Tibial artery (tissue), 4 donors: ENCODE measurements around the gene DEDD2.
A peak's percentile ranks its signal among the peaks of the same experiment; 100 is the strongest.

Experiments used
- DNase-seq, 2 donors: peaks; one replicate each; pipeline ENCODE4 v3.0.0-alpha.2; 2019
- H3K27ac ChIP-seq, 2 donors: fragments of 200-600 bp; sonication (generic) in 1 of 2; 1 replicate in 1 of 2; 2 replicates in 1 of 2; pipeline ENCODE4 v1.5.1; 2018 to 2019; ENCODE audit warnings: mild to moderate bottlenecking in 1 of 2
- H3K27me3 ChIP-seq, 2 donors: fragments of 200-600 bp; sonication (generic) in 1 of 2; one replicate each; pipeline versions ENCODE4 v1.5.1 to v1.6.0; 2016 to 2019
- H3K36me3 ChIP-seq, 3 donors: fragments of 200-600 bp; sonication (generic) in 2 of 3; one replicate each; pipeline ENCODE4 v1.5.1; 2016 to 2019; ENCODE audit warnings: mild to moderate bottlenecking in 2 of 3
- H3K4me1 ChIP-seq, 4 donors: fragments of 200-600 bp; sonication (generic) in 2 of 4; 1 replicate in 3 of 4; 2 replicates in 1 of 4; pipeline ENCODE4 v1.5.1; 2016 to 2019
- H3K4me3 ChIP-seq, 2 donors: fragments of 200-600 bp; sonication (generic) in 1 of 2; 1 replicate in 1 of 2; 2 replicates in 1 of 2; pipeline ENCODE4 v1.5.1; 2018 to 2019; ENCODE audit warnings: mild to moderate bottlenecking in 2 of 2
- H3K9me3 ChIP-seq, 3 donors: fragments of 200-600 bp; sonication (generic) in 1 of 3; one replicate each; pipeline ENCODE4 v1.5.1; 2016 to 2019
- CTCF ChIP-seq, 2 experiments: fragments of 200-600 bp in 1 of 2; fragments of 450-650 bp in 1 of 2; IDR thresholded peaks; one replicate each; pipeline ENCODE4 v1.5.1; 2017 to 2019; ENCODE audit warnings: antibody characterized with exemption in 2 of 2, mild to moderate bottlenecking in 1 of 2, moderate library complexity in 1 of 2
- intact Hi-C: fragments of 100-400 bp; cut with DNase I; formaldehyde crosslinking; loops from one replicate; pipeline ENCODE4 v1.15.0; 2023; ENCODE audit warnings: low total_unique reads

The DEDD2 gene

GRCh38 chr19:42248270-42249148 lies 31.0 kb upstream of the DEDD2 start:
- no peak overlapping the region for H3K4me3 ChIP-seq
- DNase-seq, result no peak
- peaks cover 3 to 78% (median 60%) of the 10 kb centered on the region in 4 donors for H3K4me1 ChIP-seq
- peak overlapping the region in 1 of 2 donors; percentile 94 for H3K27ac ChIP-seq
- H3K27me3 ChIP-seq, result no peaks in the 10 kb centered on the region
- no peak for TF ChIP-seq CTCF (IDR thresholded peaks at IDR 0.05)
- intact Hi-C loops, result no loop called here
- no peaks in the 10 kb centered on the region for H3K9me3 ChIP-seq
- peaks cover 0 to 23% (median 21%) of the 10 kb centered on the region in 3 donors for H3K36me3 ChIP-seq

- DNase-seq, result no peak
- Histone ChIP-seq H3K4me3 (no peak overlapping the region), H3K27me3 (no peaks in the 10 kb centered on the region), H3K9me3 (no peaks in the 10 kb centered on the region), H3K36me3 (peaks cover 0 to 23% (median 21%) of the 10 kb centered on the region in 3 donors), H3K27ac (peak overlapping the region; percentile 86 to 94), H3K4me1 (peaks cover 3 to 75% (median 60%) of the 10 kb centered on the region in 4 donors)
- TF ChIP-seq CTCF (IDR thresholded peaks at IDR 0.05), result no peak
- intact Hi-C loops, result loop anchor here (2.0 kb wide), 2 partner anchors 31 to 47 kb away; no protein-coding TSS in a partner anchor
Observed at GRCh38 chr19:42247640-42248199, 30.2 kb upstream of the DEDD2 start.

- DNase-seq, result no peak
- no peak for TF ChIP-seq CTCF (IDR thresholded peaks at IDR 0.05)
- Histone ChIP-seq H3K4me3 (no peak overlapping the region), H3K27me3 (no peaks in the 10 kb centered on the region), H3K4me1 (peaks cover 3 to 69% (median 54%) of the 10 kb centered on the region in 4 donors), H3K36me3 (peaks cover 0 to 23% (median 21%) of the 10 kb centered on the region in 3 donors), H3K9me3 (no peaks in the 10 kb centered on the region), H3K27ac (peak overlapping the region; percentile 86 to 94)
- intact Hi-C loops, result loop anchor here (2.0 kb wide), 2 partner anchors 32 to 48 kb away; no protein-coding TSS in a partner anchor
Observed at GRCh38 chr19:42246922-42247639, 29.6 kb upstream of the DEDD2 start.

- Histone ChIP-seq H3K36me3 (peaks cover 0 to 23% (median 21%) of the 10 kb centered on the region in 3 donors), H3K4me3 (no peak overlapping the region), H3K27ac (peak overlapping the region; percentile 86 to 94), H3K9me3 (no peaks in the 10 kb centered on the region), H3K27me3 (no peaks in the 10 kb centered on the region), H3K4me1 (peaks cover 3 to 65% (median 51%) of the 10 kb centered on the region in 4 donors)
- peak; percentile 84 to 91 for DNase-seq
- intact Hi-C loops, result loop anchor here (2.0 kb wide), 2 partner anchors 32 to 48 kb away; no protein-coding TSS in a partner anchor
- peak; percentile 71 to 76 for TF ChIP-seq CTCF (IDR thresholded peaks at IDR 0.05)
Observed at GRCh38 chr19:42246143-42246921, 28.9 kb upstream of the DEDD2 start.

GRCh38 chr19:42245231-42245630 lies 27.8 kb upstream of the DEDD2 start:
- DNase-seq, result peak in 1 of 2 donors; percentile 30
- H3K27ac ChIP-seq, result peak overlapping the region; percentile 86 to 94
- no peaks in the 10 kb centered on the region for H3K27me3 ChIP-seq
- intact Hi-C loops, result no loop called here
- H3K36me3 ChIP-seq, result peaks cover 0 to 21% (median 21%) of the 10 kb centered on the region in 3 donors
- TF ChIP-seq CTCF (IDR thresholded peaks at IDR 0.05), result no peak
- H3K9me3 ChIP-seq, result no peaks in the 10 kb centered on the region
- H3K4me1 ChIP-seq, result peaks cover 3 to 65% (median 49%) of the 10 kb centered on the region in 4 donors
- peak overlapping the region in 1 of 2 donors; percentile 94 for H3K4me3 ChIP-seq
